Liver (tissue), 9 donors: ENCODE data around the gene BRSK2. TPM values are rescaled to one million over a fixed set of nuclear protein-coding genes. Genes with fewer than 3 reads are reported as not detected.

Experiments
- DNase-seq: peaks from one replicate; pipeline ENCODE4 v3.0.0-alpha.2; 2017; ENCODE audit warnings: low spot score
- H3K27ac ChIP-seq, 2 donors: one replicate each; pipeline ENCODE4 v1.7.0; 2013; ENCODE audit warnings: inconsistent platforms in 2 of 2, low read length in 2 of 2, control low read depth in 1 of 2, low read depth in 1 of 2, mild to moderate bottlenecking in 1 of 2
- H3K27me3 ChIP-seq, 4 donors: one replicate each; pipeline versions ENCODE4 v1.6.1 to v1.7.0; 2013; ENCODE audit warnings: low read length in 3 of 4, inconsistent platforms in 1 of 4, mild to moderate bottlenecking in 1 of 4, moderate library complexity in 1 of 4; ENCODE audit not compliant: control insufficient read depth in 4 of 4, insufficient read depth in 4 of 4
- H3K36me3 ChIP-seq, 4 donors: one replicate each; pipeline versions ENCODE4 v1.6.1 to v1.7.0; 2013; ENCODE audit warnings: low read length in 3 of 4, mild to moderate bottlenecking in 3 of 4, low read depth in 1 of 4, moderate library complexity in 1 of 4; ENCODE audit not compliant: control insufficient read depth in 4 of 4, insufficient read depth in 3 of 4
- H3K4me1 ChIP-seq, 4 donors: one replicate each; pipeline versions ENCODE4 v1.6.1 to v1.7.0; 2013; ENCODE audit warnings: low read length in 3 of 4, mild to moderate bottlenecking in 3 of 4, moderate library complexity in 1 of 4; ENCODE audit not compliant: control insufficient read depth in 4 of 4, insufficient read depth in 4 of 4
- H3K4me3 ChIP-seq, 3 donors: one replicate each; pipeline versions ENCODE4 v1.6.1 to v1.7.0; 2013; ENCODE audit warnings: low read length in 3 of 3, control low read depth in 1 of 3, low read depth in 1 of 3, mild to moderate bottlenecking in 1 of 3
- H3K9ac ChIP-seq, 2 donors: one replicate each; pipeline ENCODE4 v1.7.0; 2013; ENCODE audit warnings: low read length in 2 of 2, mild to moderate bottlenecking in 2 of 2, moderate library complexity in 2 of 2, control low read depth in 1 of 2, low read depth in 1 of 2
- H3K9me3 ChIP-seq, 4 donors: one replicate each; pipeline versions ENCODE4 v1.6.1 to v1.7.0; 2013; ENCODE audit warnings: low read length in 3 of 4; ENCODE audit not compliant: control insufficient read depth in 4 of 4
- ATF3 ChIP-seq: IDR thresholded peaks from 2 replicates; pipeline ENCODE4 v1.6.1; 2016; ENCODE audit warnings: antibody characterized with exemption
- EGR1 ChIP-seq, 2 donors: IDR thresholded peaks; 2 replicates each; pipeline ENCODE4 v1.6.1; 2016 to 2018; ENCODE audit warnings: antibody characterized with exemption in 2 of 2, low read depth in 2 of 2
- FOXA1 ChIP-seq: IDR thresholded peaks from 2 replicates; pipeline ENCODE4 v1.6.1; 2016; ENCODE audit warnings: antibody characterized with exemption
- FOXA2 ChIP-seq: IDR thresholded peaks from 2 replicates; pipeline ENCODE4 v1.6.1; 2016; ENCODE audit warnings: antibody characterized with exemption
- HNF4A ChIP-seq, 2 donors: conservative IDR thresholded peaks; 2 replicates each; pipeline ENCODE4 v1.6.1; 2016; ENCODE audit warnings: antibody characterized with exemption in 2 of 2, mild to moderate bottlenecking in 2 of 2
- HNF4G ChIP-seq: IDR thresholded peaks from 2 replicates; pipeline ENCODE4 v1.6.1; 2016; ENCODE audit warnings: antibody characterized with exemption
- JUND ChIP-seq, 2 donors: IDR thresholded peaks; 2 replicates each; pipeline ENCODE4 v1.6.1; 2016; ENCODE audit warnings: antibody characterized with exemption in 2 of 2
- NR2F2 ChIP-seq: IDR thresholded peaks from 2 replicates; pipeline ENCODE4 v1.6.1; 2016; ENCODE audit warnings: antibody characterized with exemption
- RAD21 ChIP-seq, 2 donors: IDR thresholded peaks; 2 replicates each; pipeline ENCODE4 v1.6.1; 2016; ENCODE audit warnings: antibody characterized with exemption in 2 of 2, mild to moderate bottlenecking in 2 of 2
- RXRA ChIP-seq, 2 donors: IDR thresholded peaks; 2 replicates each; pipeline ENCODE4 v1.6.1; 2017 to 2018; ENCODE audit warnings: antibody characterized with exemption in 2 of 2, mild to moderate bottlenecking in 1 of 2
- SP1 ChIP-seq: IDR thresholded peaks from 2 replicates; pipeline ENCODE4 v1.6.1; 2018; ENCODE audit warnings: antibody characterized with exemption, mild to moderate bottlenecking
- TAF1 ChIP-seq: conservative IDR thresholded peaks from 2 replicates; pipeline ENCODE4 v1.6.1; 2016; ENCODE audit warnings: antibody characterized with exemption, mild to moderate bottlenecking
- YY1 ChIP-seq: IDR thresholded peaks from 2 replicates; pipeline ENCODE4 v1.6.1; 2016; ENCODE audit warnings: antibody characterized with exemption, mild to moderate bottlenecking
- WGBS: extraction: QIAGEN DNeasy Blood & Tissue Kit; methylation state at CpG from one replicate; pipeline ENCODE4 v1.1.7; 2013; 5-methylcytosine and 5-hydroxymethylcytosine counted together
- polyA plus RNA-seq, 2 donors: library from polyadenylated mRNA; stranded (reverse) in 1 of 2; unstranded in 1 of 2; fragments of 200-250 nt in 1 of 2; fragments of >200 nt in 1 of 2; fragmentation: Nextera tagmentation in 1 of 2; extraction: Ambion mirVana in 1 of 2; gene quantifications; one replicate each; pipeline versions ENCODE4 v1.2.1 to v1.2.3, GENCODE V29; 2013 to 2015
- total RNA-seq, 2 donors: library from RNA; depleted of rRNA; stranded (reverse); fragments of >200 nt; gene quantifications; one replicate each; pipeline ENCODE4 v1.2.3, GENCODE V29; 2014
- TF ChIP-seq, protein P1 (sequence below): IDR thresholded peaks from 2 replicates; pipeline ENCODE4 v1.6.1; 2016; ENCODE audit warnings: antibody characterized with exemption, mild to moderate bottlenecking
- TF ChIP-seq, protein P2 (sequence below): IDR thresholded peaks from 2 replicates; pipeline ENCODE4 v1.6.1; 2016; ENCODE audit warnings: antibody characterized with exemption
- TF ChIP-seq, protein P3 (sequence below): IDR thresholded peaks from 2 replicates; pipeline ENCODE4 v1.6.1; 2016; ENCODE audit warnings: antibody characterized with exemption
- donor health status: healthy.
- donor health status: healthy.
- donor health status: healthy.
- donor health status: healthy.
- donor health status: healthy.

BRSK2 gene
- total and polyA plus RNA-seq, 4 donors: 0.05 to 0.17 TPM; not detected in 2

- no peak for TF ChIP-seq JUND (IDR thresholded peaks at IDR 0.05)
- TF ChIP-seq FOXA2: no peak
- no peak for TF ChIP-seq RAD21 (IDR thresholded peaks at IDR 0.05)
- no peak for TF ChIP-seq TAF1
These were observed 72.9 kb downstream of the BRSK2 start (continued) for GRCh38 chr11:1462698-1462975.

DNA sequence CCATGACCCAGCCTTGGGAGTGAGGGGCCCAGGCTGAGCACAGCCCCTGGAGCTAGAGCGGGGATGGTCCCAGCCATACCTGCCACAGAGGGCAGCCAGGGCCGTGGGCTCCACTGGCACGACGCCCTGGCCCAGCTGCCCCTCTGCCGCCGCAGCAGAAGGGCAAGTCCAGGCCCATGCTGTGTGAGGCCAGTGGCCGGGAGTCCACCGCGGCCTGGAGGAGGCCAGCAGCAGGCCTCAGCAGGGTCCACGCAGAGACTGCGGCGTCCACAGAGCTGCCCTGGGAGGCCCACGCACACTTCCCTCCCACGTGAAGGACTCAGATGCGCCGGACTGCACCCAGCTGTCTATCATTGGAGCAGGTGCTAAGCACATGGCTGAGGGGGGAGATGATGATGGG, 73.3 kb downstream of the BRSK2 start:
- no peak overlapping the region for H3K27ac ChIP-seq
- peaks cover 0 to 3% (median 1%) of the 10 kb centered on the region in 4 donors for H3K36me3 ChIP-seq
- no peak overlapping the region for H3K4me3 ChIP-seq
- TF ChIP-seq HNF4A (conservative IDR thresholded peaks at IDR 0.05) (no peak), ATF3 (no peak)
- H3K4me1 ChIP-seq: peaks cover 0 to 3% (median 0%) of the 10 kb centered on the region in 4 donors
- DNase-seq: no peak
- no peak overlapping the region for H3K9ac ChIP-seq
- H3K27me3 ChIP-seq: no peaks in the 10 kb centered on the region
- H3K9me3 ChIP-seq: no peaks in the 10 kb centered on the region
- 98% methylated on average over 16 of the region's 16 CpGs for WGBS

- no peak overlapping the region for H3K27ac ChIP-seq
- 93% methylated on average over 16 of the region's 16 CpGs for WGBS
- no peak for TF ChIP-seq RXRA (IDR thresholded peaks at IDR 0.05)
- TF ChIP-seq FOXA1: no peak
- no peak for TF ChIP-seq ATF3
- TF ChIP-seq TAF1: no peak
- TF ChIP-seq YY1: no peak
- no peak for TF ChIP-seq SP1
- TF ChIP-seq RAD21 (IDR thresholded peaks at IDR 0.05): no peak
- TF ChIP-seq, protein P1, sequence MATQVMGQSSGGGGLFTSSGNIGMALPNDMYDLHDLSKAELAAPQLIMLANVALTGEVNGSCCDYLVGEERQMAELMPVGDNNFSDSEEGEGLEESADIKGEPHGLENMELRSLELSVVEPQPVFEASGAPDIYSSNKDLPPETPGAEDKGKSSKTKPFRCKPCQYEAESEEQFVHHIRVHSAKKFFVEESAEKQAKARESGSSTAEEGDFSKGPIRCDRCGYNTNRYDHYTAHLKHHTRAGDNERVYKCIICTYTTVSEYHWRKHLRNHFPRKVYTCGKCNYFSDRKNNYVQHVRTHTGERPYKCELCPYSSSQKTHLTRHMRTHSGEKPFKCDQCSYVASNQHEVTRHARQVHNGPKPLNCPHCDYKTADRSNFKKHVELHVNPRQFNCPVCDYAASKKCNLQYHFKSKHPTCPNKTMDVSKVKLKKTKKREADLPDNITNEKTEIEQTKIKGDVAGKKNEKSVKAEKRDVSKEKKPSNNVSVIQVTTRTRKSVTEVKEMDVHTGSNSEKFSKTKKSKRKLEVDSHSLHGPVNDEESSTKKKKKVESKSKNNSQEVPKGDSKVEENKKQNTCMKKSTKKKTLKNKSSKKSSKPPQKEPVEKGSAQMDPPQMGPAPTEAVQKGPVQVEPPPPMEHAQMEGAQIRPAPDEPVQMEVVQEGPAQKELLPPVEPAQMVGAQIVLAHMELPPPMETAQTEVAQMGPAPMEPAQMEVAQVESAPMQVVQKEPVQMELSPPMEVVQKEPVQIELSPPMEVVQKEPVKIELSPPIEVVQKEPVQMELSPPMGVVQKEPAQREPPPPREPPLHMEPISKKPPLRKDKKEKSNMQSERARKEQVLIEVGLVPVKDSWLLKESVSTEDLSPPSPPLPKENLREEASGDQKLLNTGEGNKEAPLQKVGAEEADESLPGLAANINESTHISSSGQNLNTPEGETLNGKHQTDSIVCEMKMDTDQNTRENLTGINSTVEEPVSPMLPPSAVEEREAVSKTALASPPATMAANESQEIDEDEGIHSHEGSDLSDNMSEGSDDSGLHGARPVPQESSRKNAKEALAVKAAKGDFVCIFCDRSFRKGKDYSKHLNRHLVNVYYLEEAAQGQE: no peak
- TF ChIP-seq HNF4A (conservative IDR thresholded peaks at IDR 0.05): no peak
- no peak for TF ChIP-seq EGR1 (IDR thresholded peaks at IDR 0.05; ENCODE audit: low read depth in 2 of 2)
- TF ChIP-seq NR2F2: no peak
- TF ChIP-seq JUND (IDR thresholded peaks at IDR 0.05): no peak
- TF ChIP-seq, protein P2, sequence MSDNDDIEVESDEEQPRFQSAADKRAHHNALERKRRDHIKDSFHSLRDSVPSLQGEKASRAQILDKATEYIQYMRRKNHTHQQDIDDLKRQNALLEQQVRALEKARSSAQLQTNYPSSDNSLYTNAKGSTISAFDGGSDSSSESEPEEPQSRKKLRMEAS: no peak
- no peak for TF ChIP-seq FOXA2
- TF ChIP-seq, protein P3, sequence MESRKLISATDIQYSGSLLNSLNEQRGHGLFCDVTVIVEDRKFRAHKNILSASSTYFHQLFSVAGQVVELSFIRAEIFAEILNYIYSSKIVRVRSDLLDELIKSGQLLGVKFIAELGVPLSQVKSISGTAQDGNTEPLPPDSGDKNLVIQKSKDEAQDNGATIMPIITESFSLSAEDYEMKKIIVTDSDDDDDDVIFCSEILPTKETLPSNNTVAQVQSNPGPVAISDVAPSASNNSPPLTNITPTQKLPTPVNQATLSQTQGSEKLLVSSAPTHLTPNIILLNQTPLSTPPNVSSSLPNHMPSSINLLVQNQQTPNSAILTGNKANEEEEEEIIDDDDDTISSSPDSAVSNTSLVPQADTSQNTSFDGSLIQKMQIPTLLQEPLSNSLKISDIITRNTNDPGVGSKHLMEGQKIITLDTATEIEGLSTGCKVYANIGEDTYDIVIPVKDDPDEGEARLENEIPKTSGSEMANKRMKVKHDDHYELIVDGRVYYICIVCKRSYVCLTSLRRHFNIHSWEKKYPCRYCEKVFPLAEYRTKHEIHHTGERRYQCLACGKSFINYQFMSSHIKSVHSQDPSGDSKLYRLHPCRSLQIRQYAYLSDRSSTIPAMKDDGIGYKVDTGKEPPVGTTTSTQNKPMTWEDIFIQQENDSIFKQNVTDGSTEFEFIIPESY: no peak
- TF ChIP-seq HNF4G: no peak
These were observed 77.0 kb downstream of the BRSK2 start for GRCh38 chr11:1466784-1467183.

More at GRCh38 chr11:1466784-1467183, 77.0 kb downstream of the BRSK2 start:
- Histone ChIP-seq H3K9me3 (no peaks in the 10 kb centered on the region), H3K4me1 (no peaks in the 10 kb centered on the region), H3K36me3 (peaks cover 0 to 22% (median 3%) of the 10 kb centered on the region in 4 donors), H3K4me3 (no peak overlapping the region), H3K9ac (no peak overlapping the region), H3K27me3 (no peaks in the 10 kb centered on the region)
- no peak for DNase-seq
